Trophoblast cell (in vitro differentiated cells and primary cell): ENCODE results near the gene TDRD3.

Source experiments
- DNase-seq, 2 donors: peaks; one replicate each; pipeline ENCODE4 v3.0.0-alpha.2; 2016
- H2AFZ ChIP-seq: 2 replicates; pipeline ENCODE4 v1.6.1; 2013; ENCODE audit warnings: low read length, moderate library complexity, mild to moderate bottlenecking; ENCODE audit not compliant: insufficient read depth, poor library complexity
- H2AK5ac ChIP-seq: 2 replicates; pipeline ENCODE4 v1.6.1; 2013; ENCODE audit warnings: mild to moderate bottlenecking, low read length
- H2BK120ac ChIP-seq: 2 replicates; pipeline ENCODE4 v1.6.1; 2013; ENCODE audit warnings: low read length, mild to moderate bottlenecking, moderate library complexity; ENCODE audit not compliant: insufficient read depth, poor library complexity
- H2BK12ac ChIP-seq: 2 replicates; pipeline ENCODE4 v1.6.1; 2013; ENCODE audit warnings: mild to moderate bottlenecking, low read length, moderate library complexity
- H2BK5ac ChIP-seq: 2 replicates; pipeline ENCODE4 v1.6.1; 2013; ENCODE audit warnings: low read length, low read depth, moderate library complexity, mild to moderate bottlenecking; ENCODE audit not compliant: poor library complexity
- H3K14ac ChIP-seq: 2 replicates; pipeline ENCODE4 v1.6.1; 2013; ENCODE audit warnings: mild to moderate bottlenecking, low read length
- H3K18ac ChIP-seq: 2 replicates; pipeline ENCODE4 v1.6.1; 2013; ENCODE audit warnings: mild to moderate bottlenecking, low read length
- H3K23ac ChIP-seq: 2 replicates; pipeline ENCODE4 v1.6.1; 2013; ENCODE audit warnings: low read length
- H3K27ac ChIP-seq: 2 replicates; pipeline ENCODE4 v1.5.1; 2013; ENCODE audit warnings: low read depth, mild to moderate bottlenecking, inconsistent platforms, low read length, moderate library complexity
- H3K27me3 ChIP-seq: 2 replicates; pipeline ENCODE4 v1.6.1; 2013; ENCODE audit warnings: inconsistent platforms, mild to moderate bottlenecking, low read length, moderate library complexity; ENCODE audit not compliant: insufficient read depth
- H3K36me3 ChIP-seq, 2 experiments: 1 replicate in 1 of 2; 2 replicates in 1 of 2; pipeline ENCODE4 v1.6.1; 2013; ENCODE audit warnings: low read length in 2 of 2, mild to moderate bottlenecking in 2 of 2, moderate library complexity in 1 of 2; ENCODE audit not compliant: insufficient read depth in 2 of 2, control insufficient read depth in 1 of 2
- H3K4ac ChIP-seq: 2 replicates; pipeline ENCODE4 v1.6.1; 2013; ENCODE audit warnings: low read depth, mild to moderate bottlenecking, low read length, moderate library complexity
- H3K4me1 ChIP-seq, 2 experiments: 1 replicate in 1 of 2; 2 replicates in 1 of 2; pipeline ENCODE4 v1.6.1; 2013; ENCODE audit warnings: low read length in 2 of 2, mild to moderate bottlenecking in 2 of 2, moderate library complexity in 1 of 2; ENCODE audit not compliant: insufficient read depth in 2 of 2, control insufficient read depth in 1 of 2
- H3K4me2 ChIP-seq: 2 replicates; pipeline ENCODE4 v1.6.1; 2013; ENCODE audit warnings: inconsistent platforms, mild to moderate bottlenecking, low read length, moderate library complexity
- H3K4me3 ChIP-seq: 2 replicates; pipeline ENCODE4 v1.5.1; 2013; ENCODE audit warnings: mild to moderate bottlenecking, low read depth, low read length, inconsistent platforms
- H3K79me1 ChIP-seq: one replicate; pipeline ENCODE4 v1.6.1; 2013; ENCODE audit warnings: low read length
- H3K79me2 ChIP-seq: 2 replicates; pipeline ENCODE4 v1.6.1; 2013; ENCODE audit warnings: low read length, mild to moderate bottlenecking; ENCODE audit not compliant: control insufficient read depth, insufficient read depth, poor library complexity
- H3K9ac ChIP-seq: 2 replicates; pipeline ENCODE4 v1.6.1; 2013; ENCODE audit warnings: mild to moderate bottlenecking, low read length
- H3K9me3 ChIP-seq: 2 replicates; pipeline ENCODE4 v1.6.1; 2013; ENCODE audit warnings: low read depth, mild to moderate bottlenecking, control low read depth, inconsistent platforms, low read length; ENCODE audit not compliant: insufficient read depth
- H4K12ac ChIP-seq: 2 replicates; pipeline ENCODE4 v1.6.1; 2013; ENCODE audit warnings: low read depth, mild to moderate bottlenecking, low read length, moderate library complexity
- H4K8ac ChIP-seq: 2 replicates; pipeline ENCODE4 v1.6.1; 2013; ENCODE audit warnings: low read depth, mild to moderate bottlenecking, low read length, moderate library complexity
- H4K91ac ChIP-seq: one replicate; pipeline ENCODE4 v1.6.1; 2013; ENCODE audit warnings: low read depth, mild to moderate bottlenecking, low read length, moderate library complexity
- WGBS: extraction: QIAGEN DNeasy Blood & Tissue Kit; methylation state at CpG from one replicate; pipeline ENCODE4 v1.1.7; 2013; ENCODE audit warnings: missing lambda C conversion rate; ENCODE audit not compliant: insufficient read length, insufficient coverage; ENCODE audit errors: extremely low coverage; 5-methylcytosine and 5-hydroxymethylcytosine counted together

Gene TDRD3

GRCh38 chr13:60571571-60571970 is 174.6 kb downstream of the TDRD3 start:
- Histone ChIP-seq H3K79me1 (no peaks in the 10 kb centered on the region), H3K14ac (no peak overlapping the region), H2BK12ac (no peak overlapping the region), H3K9me3 (no peaks in the 10 kb centered on the region), H3K4me1 (peaks cover 0 to 2% of the 10 kb centered on the region in 2 experiments), H2BK5ac (no peak overlapping the region), H4K8ac (no peak overlapping the region), H2AFZ (no peak overlapping the region), H2AK5ac (no peak overlapping the region), H3K27me3 (no peaks in the 10 kb centered on the region), H3K9ac (no peak overlapping the region), H3K4me3 (no peak overlapping the region), H3K4ac (no peak overlapping the region), H3K4me2 (no peak overlapping the region), H3K79me2 (no peaks in the 10 kb centered on the region), H3K18ac (no peak overlapping the region), H2BK120ac (no peak overlapping the region), H3K27ac (no peak overlapping the region), H3K23ac (no peak overlapping the region), H3K36me3 (no peaks in the 10 kb centered on the region), H4K12ac (no peak overlapping the region), H4K91ac (no peak overlapping the region)
- no peak for DNase-seq

DNA sequence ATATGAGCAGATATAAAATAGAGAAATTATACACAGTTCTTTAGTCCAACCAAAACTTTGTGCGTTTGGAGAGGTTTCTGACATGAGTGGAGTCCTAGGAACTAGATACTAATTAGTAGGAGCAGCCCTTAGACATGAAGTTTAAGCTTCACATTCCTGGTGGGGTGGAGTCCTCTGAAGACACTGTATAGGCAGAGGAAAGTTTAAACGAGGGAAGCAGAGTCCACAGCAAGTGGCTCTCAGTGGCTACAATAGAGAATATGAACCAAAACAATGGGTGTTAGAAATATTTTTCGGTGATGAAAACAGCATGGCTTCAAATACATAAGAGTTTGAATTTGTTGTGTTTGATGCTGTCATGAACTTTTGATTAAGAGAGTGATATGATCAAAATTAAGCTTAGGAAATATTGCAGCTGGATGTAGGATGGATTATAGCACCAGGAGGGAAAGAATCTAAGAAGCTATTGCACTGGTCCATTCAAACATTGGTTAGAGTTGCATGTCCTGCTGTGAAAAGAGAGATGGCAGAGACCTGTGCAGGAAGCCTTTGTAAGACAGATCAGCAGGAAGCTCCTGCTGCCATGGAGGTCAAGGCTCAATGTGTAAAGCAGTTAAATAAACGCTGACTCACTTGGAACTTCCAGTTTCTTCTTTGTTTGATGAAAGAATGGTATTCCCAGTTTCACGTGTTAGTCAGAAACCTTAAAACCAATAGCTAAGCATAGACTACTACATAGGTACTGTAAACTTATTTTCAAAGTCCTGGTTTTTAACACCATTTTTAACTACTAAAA is 175.2 kb downstream of the TDRD3 start:
- Histone ChIP-seq H3K9ac (no peak overlapping the region), H3K14ac (no peak overlapping the region), H3K4me3 (no peak overlapping the region), H4K8ac (no peak overlapping the region), H3K79me1 (no peaks in the 10 kb centered on the region), H4K91ac (no peak overlapping the region), H3K4me2 (no peak overlapping the region), H2AFZ (no peak overlapping the region), H3K18ac (no peak overlapping the region), H3K4ac (no peak overlapping the region), H3K27me3 (no peaks in the 10 kb centered on the region), H2BK5ac (no peak overlapping the region), H3K23ac (no peak overlapping the region), H2BK12ac (no peak overlapping the region), H3K9me3 (no peaks in the 10 kb centered on the region), H3K36me3 (no peaks in the 10 kb centered on the region), H3K79me2 (no peaks in the 10 kb centered on the region), H2BK120ac (no peak overlapping the region), H3K27ac (no peak overlapping the region), H4K12ac (no peak overlapping the region), H3K4me1 (peaks cover 0 to 2% of the 10 kb centered on the region in 2 experiments), H2AK5ac (no peak overlapping the region)
- WGBS: no CpG with 5 or more reads among the region's 5 CpGs
- DNase-seq: no peak

DNA sequence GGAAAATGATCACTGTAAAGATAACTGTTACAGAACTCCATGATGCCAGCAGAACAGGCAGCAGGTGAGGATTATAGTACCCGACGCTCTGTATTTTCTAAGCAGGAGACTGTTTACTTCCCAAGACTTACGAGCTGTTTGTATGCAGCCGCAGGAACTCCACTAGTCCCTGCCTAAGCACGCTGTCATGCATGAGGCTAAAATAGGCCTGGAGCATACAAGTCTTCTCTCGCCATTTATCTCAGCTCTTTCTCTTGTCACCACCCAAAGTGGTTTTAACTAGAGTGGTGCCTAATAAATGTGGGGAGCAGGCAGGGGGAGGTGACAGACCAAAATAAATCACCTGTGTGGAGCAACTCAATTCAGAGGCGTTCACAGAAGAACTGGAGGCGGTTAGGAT is 175.8 kb downstream of the TDRD3 start:
- Histone ChIP-seq H3K79me1 (no peaks in the 10 kb centered on the region), H3K4me1 (peaks cover 0 to 2% of the 10 kb centered on the region in 2 experiments), H2AFZ (no peak overlapping the region), H3K4ac (no peak overlapping the region), H3K18ac (no peak overlapping the region), H3K23ac (no peak overlapping the region), H3K36me3 (no peaks in the 10 kb centered on the region), H3K9me3 (no peaks in the 10 kb centered on the region), H3K9ac (no peak overlapping the region), H2BK120ac (no peak overlapping the region), H3K27me3 (no peaks in the 10 kb centered on the region), H3K27ac (no peak overlapping the region), H4K12ac (no peak overlapping the region), H3K14ac (no peak overlapping the region), H3K4me3 (no peak overlapping the region), H2BK12ac (no peak overlapping the region), H4K91ac (no peak overlapping the region), H4K8ac (no peak overlapping the region), H3K4me2 (no peak overlapping the region), H2BK5ac (no peak overlapping the region), H2AK5ac (no peak overlapping the region), H3K79me2 (no peaks in the 10 kb centered on the region)
- DNase-seq: no peak
- WGBS: no CpG with 5 or more reads among the region's 8 CpGs

GRCh38 chr13:60574735-60575134 is 177.7 kb downstream of the TDRD3 start:
- Histone ChIP-seq H2BK120ac (no peak overlapping the region), H4K91ac (no peak overlapping the region), H3K9ac (no peak overlapping the region), H3K27me3 (no peaks in the 10 kb centered on the region), H4K12ac (no peak overlapping the region), H2BK12ac (no peak overlapping the region), H3K23ac (no peak overlapping the region), H3K4ac (no peak overlapping the region), H2AFZ (no peak overlapping the region), H3K9me3 (no peaks in the 10 kb centered on the region), H3K36me3 (no peaks in the 10 kb centered on the region), H3K14ac (no peak overlapping the region), H2BK5ac (no peak overlapping the region), H3K4me2 (no peak overlapping the region), H3K79me1 (no peaks in the 10 kb centered on the region), H3K27ac (no peak overlapping the region), H4K8ac (no peak overlapping the region), H3K18ac (no peak overlapping the region), H3K79me2 (no peaks in the 10 kb centered on the region), H3K4me3 (no peak overlapping the region), H3K4me1 (peaks cover 0 to 2% of the 10 kb centered on the region in 2 experiments), H2AK5ac (no peak overlapping the region)
- no CpG with 5 or more reads among the region's 5 CpGs for WGBS
- no peak for DNase-seq
